Heart left ventricle (tissue), 16 donors: ENCODE measurements around the gene RDH16. TPM values are rescaled to one million over a fixed set of nuclear protein-coding genes. Genes with fewer than 3 reads are reported as not detected.
"Not testable (repeated sequence)": the region's sequence is repeated elsewhere in the genome, so short reads cannot be mapped to it uniquely, and the experiment has no call there.

Experiments used
- ATAC-seq, 4 donors: fragments of 200-7000 bp; cut with Tn5 transposase; one replicate each; pipeline ENCODE4 v1.9.1; 2020 to 2022; ENCODE audit warnings: moderate library complexity in 4 of 4, mild to moderate bottlenecking in 3 of 4, moderate number of reproducible peaks in 1 of 4
- DNase-seq, 5 donors: peaks; one replicate each; pipeline ENCODE4 v3.0.0-alpha.2; 2020
- H3K27ac ChIP-seq, 12 donors: fragments of 200-600 bp; sonication (generic) in 4 of 12; one replicate each; pipeline versions ENCODE4 v1.5.0 to v1.8.0; 2016 to 2022; ENCODE audit warnings: mild to moderate bottlenecking in 2 of 12
- H3K27me3 ChIP-seq, 9 donors: fragments of 200-600 bp; sonication (generic) in 2 of 9; one replicate each; pipeline versions ENCODE4 v1.5.1 to v1.8.0; 2016 to 2022; ENCODE audit warnings: mild to moderate bottlenecking in 3 of 9
- H3K36me3 ChIP-seq, 9 donors: fragments of 200-600 bp; sonication (generic) in 2 of 9; one replicate each; pipeline versions ENCODE4 v1.5.0 to v1.8.0; 2018 to 2022; ENCODE audit warnings: mild to moderate bottlenecking in 2 of 9
- H3K4me1 ChIP-seq, 12 donors: fragments of 200-600 bp; sonication (generic) in 4 of 12; one replicate each; pipeline versions ENCODE4 v1.5.0 to v1.8.0; 2016 to 2022; ENCODE audit warnings: mild to moderate bottlenecking in 3 of 12
- H3K4me3 ChIP-seq, 12 donors: fragments of 200-600 bp; sonication (generic) in 4 of 12; one replicate each; pipeline versions ENCODE4 v1.5.0 to v1.8.0; 2017 to 2022; ENCODE audit warnings: mild to moderate bottlenecking in 9 of 12, moderate library complexity in 4 of 12
- H3K9me3 ChIP-seq, 12 donors: fragments of 200-600 bp; sonication (generic) in 4 of 12; one replicate each; pipeline versions ENCODE4 v1.5.0 to v1.8.0; 2016 to 2022; ENCODE audit warnings: mild to moderate bottlenecking in 1 of 12
- CTCF ChIP-seq, 12 donors: fragments of 200-600 bp; sonication (generic) in 4 of 12; IDR thresholded peaks; one replicate each; pipeline versions ENCODE4 v1.5.0 to v1.8.0; 2018 to 2022; ENCODE audit warnings: antibody characterized with exemption in 12 of 12, mild to moderate bottlenecking in 5 of 12
- POLR2A ChIP-seq, 2 donors: fragments of 450-650 bp; IDR thresholded peaks; one replicate each; pipeline ENCODE4 v1.6.1; 2017; ENCODE audit warnings: antibody characterized with exemption in 2 of 2, mild to moderate bottlenecking in 2 of 2, moderate library complexity in 2 of 2
- WGBS, 4 donors: extraction: QIAGEN DNeasy Blood & Tissue Kit in 2 of 4; methylation state at CpG; one replicate each; pipeline versions ENCODE4 v1.1.5 to v1.1.7; 2013 to 2018; 5-methylcytosine and 5-hydroxymethylcytosine counted together
- intact Hi-C, 10 donors: fragments of 100-400 bp; cut with DNase I; formaldehyde crosslinking; loops; one replicate each; pipeline versions ENCODE4 v1.11.1 to v1.14.2; 2022
- polyA plus RNA-seq, 2 donors: library from polyadenylated mRNA; stranded (reverse); fragments of 200-250 nt; gene quantifications; one replicate each; pipeline ENCODE4 v1.2.3, GENCODE V29; 2013
- total RNA-seq, 9 donors: library from RNA; depleted of rRNA in 2 of 9; stranded (reverse); fragments of >200 nt in 2 of 9; fragmentation: NEBNext Ultra II Directional in 3 of 9; extraction: Animal tissue kit (Norgen Biotek cat#: 25700) in 3 of 9; gene quantifications; one replicate each; pipeline versions ENCODE4 v1.1.0 to v1.2.4, GENCODE V29; 2016 to 2023
- donor health status: ischemic (EF 13 %, LVEDD 7.1; RV severe dilation, severe dysfunction).
- donor health status: healthy with polysubstance abuse.
- donor health status: DM: no; HTN: yes; CAD: no.
- donor health status: DM: no; HTN: no; CAD: no.
- donor health status: ischemic (EF 25% LVEDD 6.9; RV normal size, moderate dysfunction).
- donor health status: ischemic (EF 25% LVEDD 5.7; RV mildly dilated, moderate dysfunction).
- donor health status: healthy.
- donor health status: DM: yes; HTN: yes; CAD: no.
- donor health status: ischemic (EF 35%, LVEDD 5.7; RV mildly dilated, moderate dysfunction).
- donor health status: nonischemic (EF 11% LVEDD 7.7; RV severe dilation, severe dysfunction).
- donor health status: DM: yes; HTN: yes; CAD: no.
- donor health status: PGD.
- donor health status: ischemic (EF 29% LVEDD 5.4; RV normal size, mild dysfunction).
- donor health status: nonischemic (EF 23%, LVEDD 6.1; RV moderate dilation, normal function).

The RDH16 gene
- total and polyA plus RNA-seq, 11 donors, result 0.06 to 0.54 (median 0.16) TPM; not detected in 2

DNA sequence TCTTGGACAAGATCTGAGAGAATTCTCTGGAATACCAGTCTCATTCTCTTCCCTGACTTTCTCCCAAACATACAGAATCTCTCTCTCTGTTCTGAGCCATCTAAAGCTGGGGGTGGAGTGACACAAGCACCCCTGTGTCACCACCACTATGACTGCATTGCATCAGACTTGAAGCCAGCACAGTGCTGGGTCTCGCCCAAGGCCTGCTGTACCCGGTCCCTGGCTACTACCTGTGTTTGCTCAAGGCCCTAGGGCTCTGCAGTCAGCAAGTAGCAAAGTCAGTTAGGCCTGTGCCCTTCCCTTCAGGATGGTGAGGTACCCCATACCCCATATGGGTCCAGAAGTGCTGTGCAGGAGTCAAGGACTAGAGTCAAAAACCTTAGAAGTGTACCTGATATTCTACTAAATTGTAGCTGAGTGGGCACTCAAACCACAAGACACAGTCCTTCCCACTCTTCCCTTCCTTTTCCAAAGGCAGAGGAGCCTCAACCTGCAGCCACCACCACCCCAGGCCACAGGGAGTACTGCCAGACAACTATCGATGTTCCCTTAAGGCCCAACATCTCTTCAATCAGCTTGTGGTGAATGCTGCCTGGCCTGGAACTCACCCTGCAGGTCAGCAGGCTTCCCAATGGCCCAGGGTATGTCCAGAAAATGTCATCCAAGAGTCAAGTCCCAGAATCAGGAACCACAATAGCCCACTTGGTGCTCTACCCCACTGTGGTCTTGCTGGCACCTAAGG, 21.2 kb upstream of the RDH16 start:
- no peak for TF ChIP-seq CTCF (IDR thresholded peaks at IDR 0.05)
- TF ChIP-seq POLR2A (IDR thresholded peaks at IDR 0.05), result no peak
- 89 to 94% (median 92%) methylated on average over 3 of the region's 3 CpGs for WGBS, 4 donors
- Histone ChIP-seq H3K36me3 (no peaks in the 10 kb centered on the region), H3K4me1 (no peaks in the 10 kb centered on the region), H3K9me3 (no peaks in the 10 kb centered on the region), H3K27ac (no peak overlapping the region), H3K27me3 (no peaks in the 10 kb centered on the region), H3K4me3 (no peak overlapping the region)
- ATAC-seq (no peak), DNase-seq (no peak)
- intact Hi-C loops, result no loop called here

DNA sequence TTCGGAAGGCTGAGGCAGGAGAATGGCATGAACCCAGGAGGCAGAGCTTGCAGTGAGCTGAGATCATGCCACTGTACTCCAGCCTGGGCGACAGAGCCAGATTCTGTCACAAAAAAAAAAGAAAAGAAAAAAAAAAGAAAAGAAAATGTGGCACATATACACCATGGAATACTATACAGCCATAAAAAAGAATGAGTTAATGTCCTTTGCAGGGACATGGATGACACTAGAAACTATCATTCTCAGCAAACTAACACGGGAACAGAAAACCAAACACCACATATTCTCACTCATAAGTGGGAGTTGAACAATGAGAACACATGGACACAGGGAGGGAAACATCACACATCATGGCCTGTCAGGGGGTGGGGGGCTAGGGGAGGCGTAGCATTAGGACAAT, 20.0 kb upstream of the RDH16 start:
- H3K27me3 ChIP-seq, intact Hi-C loops, H3K4me1 ChIP-seq, ATAC-seq, DNase-seq, H3K27ac ChIP-seq, H3K4me3 ChIP-seq, H3K9me3 ChIP-seq, H3K36me3 ChIP-seq: not testable (repeated sequence)
- WGBS, 4 donors, result 82 to 91% (median 86%) methylated on average over 4 of the region's 4 CpGs

- 82 to 89% (median 88%) methylated on average over 3 of the region's 3 CpGs for WGBS, 4 donors
- intact Hi-C loops, result not testable (repeated sequence)
These were observed 16.8 kb upstream of the RDH16 start for GRCh38 chr12:56974224-56974623.

GRCh38 chr12:56968910-56969309, 11.5 kb upstream of the RDH16 start:
- H3K4me1 ChIP-seq, intact Hi-C loops, H3K36me3 ChIP-seq, H3K27ac ChIP-seq, DNase-seq, H3K27me3 ChIP-seq, H3K4me3 ChIP-seq, ATAC-seq: not testable (repeated sequence)
- peaks cover 0 to 12% (median 0%) of the 10 kb centered on the region in 12 donors for H3K9me3 ChIP-seq
- 56 to 68% (median 62%) methylated on average over 6 of the region's 6 CpGs for WGBS, 4 donors

More at GRCh38 chr12:56974224-56974623, 16.8 kb upstream of the RDH16 start:
- not testable (repeated sequence) for H3K9me3 ChIP-seq, H3K27ac ChIP-seq, H3K4me1 ChIP-seq, ATAC-seq, H3K27me3 ChIP-seq, H3K4me3 ChIP-seq, H3K36me3 ChIP-seq, DNase-seq

DNA sequence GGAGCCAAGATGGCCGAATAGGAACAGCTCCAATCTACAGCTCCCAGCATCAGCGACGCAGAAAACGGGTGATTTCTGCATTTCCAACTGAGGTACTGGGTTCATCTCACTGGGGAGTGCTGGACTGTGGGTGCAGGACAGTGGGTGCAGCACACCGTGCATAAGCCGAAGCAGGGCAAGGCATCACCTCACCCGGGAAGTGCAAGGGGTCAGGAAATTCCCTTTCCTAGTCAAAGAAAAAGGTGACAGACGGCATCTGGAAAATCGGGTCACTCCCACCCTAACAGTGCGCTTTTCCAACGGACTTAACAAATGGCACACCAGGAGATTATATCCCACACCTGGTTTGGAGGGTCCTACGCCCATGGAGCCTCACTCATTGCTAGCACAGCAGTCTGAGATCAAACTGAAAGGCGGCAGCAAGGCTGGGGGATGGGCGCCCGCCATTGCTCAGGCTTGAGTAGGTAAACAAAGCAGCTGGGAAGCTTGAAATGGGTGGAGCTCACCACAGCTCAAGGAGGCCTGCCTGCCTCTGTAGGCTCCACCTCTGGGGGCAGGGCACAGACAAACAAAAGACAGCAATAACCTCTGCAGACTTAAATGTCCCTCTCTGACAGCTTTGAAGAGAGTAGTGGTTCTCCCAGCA, 8.7 kb upstream of the RDH16 start:
- intact Hi-C loops, ATAC-seq, H3K4me3 ChIP-seq, DNase-seq, H3K36me3 ChIP-seq, H3K27me3 ChIP-seq, H3K4me1 ChIP-seq, H3K27ac ChIP-seq: not testable (repeated sequence)
- peaks cover 0 to 12% (median 0%) of the 10 kb centered on the region in 12 donors for H3K9me3 ChIP-seq
- 93 to 97% (median 94%) methylated on average over 15 of the region's 15 CpGs for WGBS, 4 donors

DNA sequence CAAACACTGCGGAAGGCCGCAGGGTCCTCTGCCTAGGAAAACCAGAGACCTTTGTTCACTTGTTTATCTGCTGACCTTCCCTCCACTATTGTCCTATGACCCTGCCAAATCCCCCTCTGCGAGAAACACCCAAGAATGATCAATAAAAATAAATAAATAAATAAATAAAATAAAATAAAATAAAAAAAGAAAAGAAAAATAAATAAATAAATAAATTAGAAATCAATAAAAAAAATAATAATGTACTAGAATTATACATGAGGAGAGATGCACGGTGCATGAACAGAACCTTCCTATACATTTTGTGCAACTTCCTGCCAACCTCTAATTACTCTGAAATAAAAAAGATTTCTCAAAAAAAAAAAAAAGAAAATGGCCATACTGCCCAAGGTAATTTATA, 7.7 kb upstream of the RDH16 start:
- H3K4me1 ChIP-seq, ATAC-seq, H3K36me3 ChIP-seq, H3K27ac ChIP-seq, H3K27me3 ChIP-seq, H3K4me3 ChIP-seq, DNase-seq, intact Hi-C loops: not testable (repeated sequence)
- peaks cover 0 to 12% (median 0%) of the 10 kb centered on the region in 12 donors for H3K9me3 ChIP-seq
- WGBS, 4 donors, result 93% methylated on average over 3 to 4 of the region's 4 CpGs

- H3K4me1 ChIP-seq, DNase-seq, intact Hi-C loops, H3K36me3 ChIP-seq, H3K27me3 ChIP-seq, H3K27ac ChIP-seq, H3K4me3 ChIP-seq, ATAC-seq: not testable (repeated sequence)
- 92 to 95% (median 94%) methylated on average over 4 to 17 of the region's 27 CpGs for WGBS, 4 donors
- H3K9me3 ChIP-seq, result peaks cover 0 to 21% (median under 1%) of the 10 kb centered on the region in 12 donors
These were observed 6.1 kb upstream of the RDH16 start for GRCh38 chr12:56963557-56963956.

GRCh38 chr12:56962247-56962646, 4.8 kb upstream of the RDH16 start:
- H3K27ac ChIP-seq, ATAC-seq, H3K27me3 ChIP-seq, DNase-seq, intact Hi-C loops, H3K4me3 ChIP-seq, H3K4me1 ChIP-seq, H3K36me3 ChIP-seq: not testable (repeated sequence)
- peaks cover 0 to 26% (median 3%) of the 10 kb centered on the region in 12 donors for H3K9me3 ChIP-seq
- WGBS, 4 donors, result 57 to 63% (median 60%) methylated on average over 4 of the region's 4 CpGs
